Suprapubic skin (tissue), 4 donors: ENCODE data around the gene PRKCQ. TPM values are rescaled to one million over a fixed set of nuclear protein-coding genes. Genes with fewer than 3 reads are reported as not detected.

Experiments used
- DNase-seq, 2 donors: peaks; one replicate each; pipeline ENCODE4 v3.0.0-alpha.2; 2019; ENCODE audit warnings: low spot score in 2 of 2
- H3K27ac ChIP-seq: fragments of 200-600 bp; sonication (generic); one replicate; pipeline ENCODE4 v1.5.1; 2019
- H3K27me3 ChIP-seq: fragments of 200-600 bp; sonication (generic); one replicate; pipeline ENCODE4 v1.5.1; 2019
- H3K36me3 ChIP-seq: fragments of 200-600 bp; sonication (generic); one replicate; pipeline ENCODE4 v1.5.1; 2019
- H3K4me1 ChIP-seq: fragments of 200-600 bp; sonication (generic); one replicate; pipeline ENCODE4 v1.5.1; 2019
- H3K4me3 ChIP-seq: fragments of 200-600 bp; sonication (generic); one replicate; pipeline ENCODE4 v1.5.1; 2019; ENCODE audit warnings: mild to moderate bottlenecking
- H3K9me3 ChIP-seq: fragments of 200-600 bp; sonication (generic); one replicate; pipeline ENCODE4 v1.5.1; 2019
- CTCF ChIP-seq, 2 donors: fragments of 200-600 bp in 1 of 2; fragments of 450-650 bp in 1 of 2; sonication (generic) in 1 of 2; IDR thresholded peaks; one replicate each; pipeline ENCODE4 v1.5.1; 2016 to 2019; ENCODE audit warnings: antibody characterized with exemption in 2 of 2, mild to moderate bottlenecking in 1 of 2, moderate library complexity in 1 of 2
- EP300 ChIP-seq: sonication (generic); formaldehyde crosslinking; IDR thresholded peaks from one replicate; pipeline ENCODE4 v1.6.1; 2017; ENCODE audit warnings: antibody characterized with exemption
- POLR2A ChIP-seq, 2 donors: fragments of 450-650 bp; IDR thresholded peaks; one replicate each; pipeline ENCODE4 v1.6.1; 2017; ENCODE audit warnings: antibody characterized with exemption in 2 of 2, mild to moderate bottlenecking in 2 of 2, moderate library complexity in 2 of 2
- POLR2AphosphoS5 ChIP-seq, 3 donors: sonication (generic); formaldehyde crosslinking; IDR thresholded peaks; one replicate each; pipeline ENCODE4 v1.6.1; 2017; ENCODE audit warnings: antibody characterized with exemption in 3 of 3
- WGBS: methylation state at CpG from one replicate; pipeline ENCODE4 v1.1.5; 2018; 5-methylcytosine and 5-hydroxymethylcytosine counted together
- total RNA-seq, 4 donors: library from RNA; depleted of rRNA; stranded (reverse); fragments of >200 nt; gene quantifications; one replicate each; pipeline ENCODE4 v1.1.0, GENCODE V29; 2016

PRKCQ gene
- total RNA-seq, 4 donors from 2014 or later = 0.51 to 1.0 TPM; not detected in 2

DNA sequence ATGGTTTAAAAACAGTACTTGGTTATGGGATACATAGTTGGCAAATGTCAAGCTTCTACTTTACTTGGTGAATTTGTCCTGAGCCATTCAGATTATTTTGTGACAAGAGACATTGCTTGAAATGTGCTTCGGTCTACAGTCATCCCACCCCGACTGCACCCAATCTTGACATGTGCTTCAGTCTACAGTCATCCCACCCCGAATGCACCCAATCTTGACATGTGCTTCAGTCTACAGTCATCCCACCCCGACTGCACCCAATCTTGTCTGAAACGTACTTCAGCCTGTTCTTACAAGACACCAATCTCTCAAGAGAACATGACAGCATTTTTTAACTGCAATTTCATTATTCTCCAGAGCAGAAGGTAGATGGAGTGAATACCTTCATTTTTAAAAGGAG is 47.8 kb downstream of the PRKCQ start:
- Histone ChIP-seq H3K27ac (no peak overlapping the region), H3K4me1 (no peaks in the 10 kb centered on the region), H3K36me3 (no peaks in the 10 kb centered on the region), H3K27me3 (peaks cover 8% of the 10 kb centered on the region), H3K4me3 (no peak overlapping the region), H3K9me3 (no peaks in the 10 kb centered on the region)
- TF ChIP-seq POLR2A (IDR thresholded peaks at IDR 0.05) = no peak
- TF ChIP-seq POLR2AphosphoS5 (IDR thresholded peaks at IDR 0.05) = no peak
- TF ChIP-seq CTCF (IDR thresholded peaks at IDR 0.05) = no peak
- no peak for DNase-seq
- 78% methylated on average over 5 of the region's 5 CpGs for WGBS

DNA sequence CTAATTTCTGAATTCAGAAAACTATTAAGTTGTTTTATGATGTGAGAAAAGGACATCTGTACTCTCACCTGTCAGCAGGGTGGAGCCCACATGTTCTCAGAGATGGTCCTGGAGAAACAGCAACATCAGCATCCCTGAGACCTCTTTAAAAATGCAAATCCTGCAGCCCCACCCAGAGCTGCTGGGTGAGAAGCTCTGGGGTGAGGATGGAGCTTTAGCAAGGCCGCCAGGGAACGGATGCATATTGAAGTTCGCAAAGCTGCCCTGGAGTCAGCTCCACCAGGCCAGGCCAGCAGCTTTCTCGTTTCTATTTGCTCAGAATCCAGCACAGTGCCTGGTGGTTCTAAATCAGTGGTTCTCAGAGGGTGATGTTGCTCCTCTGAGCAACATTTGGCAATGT is 49.1 kb downstream of the PRKCQ start:
- 72% methylated on average over 4 of the region's 4 CpGs for WGBS
- Histone ChIP-seq H3K9me3 (no peaks in the 10 kb centered on the region), H3K27ac (no peak overlapping the region), H3K27me3 (peaks cover 5% of the 10 kb centered on the region), H3K4me1 (no peaks in the 10 kb centered on the region), H3K36me3 (no peaks in the 10 kb centered on the region), H3K4me3 (no peak overlapping the region)
- DNase-seq = no peak
- TF ChIP-seq POLR2AphosphoS5 (IDR thresholded peaks at IDR 0.05) (no peak), POLR2A (IDR thresholded peaks at IDR 0.05) (no peak), CTCF (IDR thresholded peaks at IDR 0.05) (no peak), EP300 (no peak)

GRCh38 chr10:6530211-6530840 is 49.8 kb downstream of the PRKCQ start:
- no peak for DNase-seq

GRCh38 chr10:6528198-6528950 is 51.7 kb downstream of the PRKCQ start:
- Histone ChIP-seq H3K27ac (no peak overlapping the region), H3K27me3 (no peaks in the 10 kb centered on the region), H3K36me3 (no peaks in the 10 kb centered on the region), H3K4me1 (no peaks in the 10 kb centered on the region), H3K4me3 (no peak overlapping the region), H3K9me3 (no peaks in the 10 kb centered on the region)
- 76% methylated on average over 12 of the region's 12 CpGs for WGBS
- no peak for DNase-seq
- TF ChIP-seq EP300 (no peak), POLR2A (IDR thresholded peaks at IDR 0.05) (no peak), CTCF (IDR thresholded peaks at IDR 0.05) (no peak), POLR2AphosphoS5 (IDR thresholded peaks at IDR 0.05) (no peak)

More at GRCh38 chr10:6530211-6530840, 49.8 kb downstream of the PRKCQ start:
- H3K27ac ChIP-seq = no peak overlapping the region
- no peaks in the 10 kb centered on the region for H3K9me3 ChIP-seq
- TF ChIP-seq POLR2AphosphoS5 (IDR thresholded peaks at IDR 0.05) (no peak), EP300 (no peak), CTCF (IDR thresholded peaks at IDR 0.05) (no peak), POLR2A (IDR thresholded peaks at IDR 0.05) (no peak)
- H3K4me3 ChIP-seq = no peak overlapping the region
- H3K36me3 ChIP-seq = no peaks in the 10 kb centered on the region
- no peaks in the 10 kb centered on the region for H3K27me3 ChIP-seq
- no peaks in the 10 kb centered on the region for H3K4me1 ChIP-seq
- 79% methylated on average over 18 of the region's 18 CpGs for WGBS

DNA sequence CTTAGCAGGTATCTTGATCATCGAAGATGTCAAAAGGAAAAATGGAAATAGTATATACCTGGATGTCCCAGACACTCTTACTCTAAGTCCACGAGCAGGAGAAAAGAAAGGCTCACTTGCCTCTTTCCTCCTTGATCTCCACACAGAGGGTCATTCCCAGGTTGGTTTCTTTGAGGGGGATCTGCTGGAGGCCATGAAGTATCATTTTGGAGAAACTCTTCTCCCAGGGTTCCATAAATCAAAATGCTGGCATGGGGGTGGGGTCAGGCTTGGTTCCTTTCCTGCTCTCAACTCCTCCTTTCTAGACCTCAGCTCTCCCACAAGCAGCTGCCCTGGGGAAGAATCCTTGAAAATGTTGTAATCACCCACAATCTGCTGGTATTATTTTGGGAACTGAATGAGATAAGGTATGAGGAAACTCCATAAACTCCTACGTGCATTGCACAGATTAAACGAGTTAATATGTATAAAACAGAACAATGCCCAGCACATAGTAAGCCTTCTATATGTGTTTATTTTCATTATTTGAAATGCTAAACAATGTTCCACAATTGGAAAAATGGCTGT is 54.4 kb downstream of the PRKCQ start:
- H3K9me3 ChIP-seq = no peaks in the 10 kb centered on the region
- no peak for DNase-seq
- no peak overlapping the region for H3K4me3 ChIP-seq
- H3K36me3 ChIP-seq = no peaks in the 10 kb centered on the region
- TF ChIP-seq POLR2A (IDR thresholded peaks at IDR 0.05) (no peak), POLR2AphosphoS5 (IDR thresholded peaks at IDR 0.05) (no peak), EP300 (no peak), CTCF (IDR thresholded peaks at IDR 0.05) (no peak)
- 80% methylated on average over 4 of the region's 4 CpGs for WGBS
- no peak overlapping the region for H3K27ac ChIP-seq
- no peaks in the 10 kb centered on the region for H3K4me1 ChIP-seq
- no peaks in the 10 kb centered on the region for H3K27me3 ChIP-seq
